Measurements from ENCODE around the gene PNLIPRP1. TPM values are rescaled to one million over a fixed set of nuclear protein-coding genes. Genes with fewer than 3 reads are reported as not detected.

The PNLIPRP1 gene
- total and polyA plus RNA-seq, 2 donors (not counting 1 experiment from before 2014, with no cell fraction given), result not detected

GRCh38 chr10:116589926-116590325 is 833 bp upstream of the PNLIPRP1 start:
- DNase-seq (ENCODE audit: low read depth in 2 of 2), result no peak
- Histone ChIP-seq H3K9me3 (ENCODE audit: control insufficient read depth, insufficient read depth, low read depth, low read length) (no peaks in the 10 kb centered on the region), H3K4me2 (ENCODE audit: extremely low read depth, insufficient read depth, low read length) (no peak overlapping the region), H3K9ac (ENCODE audit: insufficient read depth, low read length) (no peak overlapping the region), H3K27me3 (ENCODE audit: control insufficient read depth, insufficient read depth, low read length) (no peaks in the 10 kb centered on the region), H3K36me3 (ENCODE audit: control insufficient read depth, insufficient read depth, low read length) (no peaks in the 10 kb centered on the region), H3K4me1 (ENCODE audit: control insufficient read depth, extremely low read depth, insufficient read depth, low read length) (no peaks in the 10 kb centered on the region), H3K27ac (ENCODE audit: insufficient read depth, low read length) (no peak overlapping the region), H4K20me1 (ENCODE audit: control insufficient read depth, extremely low read depth, insufficient read depth, low read length) (no peaks in the 10 kb centered on the region), H2AFZ (ENCODE audit: low read length) (no peak overlapping the region), H3K4me3 (replicated peaks in 1 of 4; ENCODE audit: control extremely low read depth in 1 of 4, insufficient read depth in 1 of 4, low read depth in 3 of 4, low read length in 4 of 4) (no peak overlapping the region), H3K79me2 (ENCODE audit: control insufficient read depth, insufficient read depth, low read length) (no peaks in the 10 kb centered on the region)
- TF ChIP-seq CTCF (conservative IDR thresholded peaks at IDR 0.05 in 1 of 2, IDR thresholded peaks at IDR 0.05 in 1 of 2; ENCODE audit: low read depth in 1 of 2, low read length in 2 of 2) (no peak), EZH2 (IDR thresholded peaks at IDR 0.05; ENCODE audit: low read length, missing control alignments) (no peak)

- no peaks in the 10 kb centered on the region for H3K36me3 ChIP-seq (ENCODE audit: control insufficient read depth, insufficient read depth, low read length)
- no peaks in the 10 kb centered on the region for H3K79me2 ChIP-seq (ENCODE audit: control insufficient read depth, insufficient read depth, low read length)
- no peaks in the 10 kb centered on the region for H3K9me3 ChIP-seq (ENCODE audit: control insufficient read depth, insufficient read depth, low read depth, low read length)
- no peak for TF ChIP-seq CTCF (conservative IDR thresholded peaks at IDR 0.05 in 1 of 2, IDR thresholded peaks at IDR 0.05 in 1 of 2; ENCODE audit: low read depth in 1 of 2, low read length in 2 of 2)
- TF ChIP-seq EZH2 (IDR thresholded peaks at IDR 0.05; ENCODE audit: low read length, missing control alignments), result no peak
- no peak overlapping the region for H2AFZ ChIP-seq (ENCODE audit: low read length)
- no peak overlapping the region for H3K9ac ChIP-seq (ENCODE audit: insufficient read depth, low read length)
- no peaks in the 10 kb centered on the region for H4K20me1 ChIP-seq (ENCODE audit: control insufficient read depth, extremely low read depth, insufficient read depth, low read length)
- H3K27ac ChIP-seq (ENCODE audit: insufficient read depth, low read length), result no peak overlapping the region
- no peak for DNase-seq (ENCODE audit: low read depth in 2 of 2)
- no peaks in the 10 kb centered on the region for H3K27me3 ChIP-seq (ENCODE audit: control insufficient read depth, insufficient read depth, low read length)
- no peak overlapping the region for H3K4me3 ChIP-seq (replicated peaks in 1 of 4; ENCODE audit: control extremely low read depth in 1 of 4, insufficient read depth in 1 of 4, low read depth in 3 of 4, low read length in 4 of 4)
- no peaks in the 10 kb centered on the region for H3K4me1 ChIP-seq (ENCODE audit: control insufficient read depth, extremely low read depth, insufficient read depth, low read length)
- H3K4me2 ChIP-seq (ENCODE audit: extremely low read depth, insufficient read depth, low read length), result no peak overlapping the region
These were observed 2.5 kb downstream of the PNLIPRP1 start for GRCh38 chr10:116593139-116593740.

GRCh38 chr10:116594525-116595035 is 3.8 kb downstream of the PNLIPRP1 start:
- no peak overlapping the region for H3K9ac ChIP-seq (ENCODE audit: insufficient read depth, low read length)
- H3K36me3 ChIP-seq (ENCODE audit: control insufficient read depth, insufficient read depth, low read length), result no peaks in the 10 kb centered on the region
- no peaks in the 10 kb centered on the region for H3K9me3 ChIP-seq (ENCODE audit: control insufficient read depth, insufficient read depth, low read depth, low read length)
- H3K27ac ChIP-seq (ENCODE audit: insufficient read depth, low read length), result no peak overlapping the region
- TF ChIP-seq EZH2 (IDR thresholded peaks at IDR 0.05; ENCODE audit: low read length, missing control alignments) (no peak), CTCF (conservative IDR thresholded peaks at IDR 0.05 in 1 of 2, IDR thresholded peaks at IDR 0.05 in 1 of 2; ENCODE audit: low read depth in 1 of 2, low read length in 2 of 2) (no peak)
- H3K79me2 ChIP-seq (ENCODE audit: control insufficient read depth, insufficient read depth, low read length), result no peaks in the 10 kb centered on the region
- H4K20me1 ChIP-seq (ENCODE audit: control insufficient read depth, extremely low read depth, insufficient read depth, low read length), result no peaks in the 10 kb centered on the region
- no peaks in the 10 kb centered on the region for H3K4me1 ChIP-seq (ENCODE audit: control insufficient read depth, extremely low read depth, insufficient read depth, low read length)
- no peak overlapping the region for H3K4me3 ChIP-seq (replicated peaks in 1 of 4; ENCODE audit: control extremely low read depth in 1 of 4, insufficient read depth in 1 of 4, low read depth in 3 of 4, low read length in 4 of 4)
- no peak overlapping the region for H3K4me2 ChIP-seq (ENCODE audit: extremely low read depth, insufficient read depth, low read length)
- no peak for DNase-seq (ENCODE audit: low read depth in 2 of 2)
- H2AFZ ChIP-seq (ENCODE audit: low read length), result no peak overlapping the region
- H3K27me3 ChIP-seq (ENCODE audit: control insufficient read depth, insufficient read depth, low read length), result no peaks in the 10 kb centered on the region
